Esophagus muscularis mucosa (tissue), 4 donors: ENCODE data around the gene MAP3K20. TPM values are rescaled to one million over a fixed set of nuclear protein-coding genes. Genes with fewer than 3 reads are reported as not detected.
A peak's percentile ranks its signal among the peaks of the same experiment; 100 is the strongest.
"Not testable (repeated sequence)": the region's sequence is repeated elsewhere in the genome, so short reads cannot be mapped to it uniquely, and the experiment has no call there.

Experiments used
- DNase-seq: peaks from one replicate; pipeline ENCODE4 v3.0.0-alpha.2; 2017; ENCODE audit errors: extremely low spot score
- H3K27ac ChIP-seq, 4 donors: fragments of 200-600 bp; sonication (generic); replicated peaks in 1 of 4; 1 replicate in 3 of 4; 2 replicates in 1 of 4; pipeline ENCODE4 v1.5.1; 2016 to 2019; ENCODE audit warnings: mild to moderate bottlenecking in 1 of 4
- H3K27me3 ChIP-seq, 4 donors: fragments of 200-600 bp; sonication (generic); one replicate each; pipeline versions ENCODE4 v1.5.1 to v1.6.0; 2016 to 2019
- H3K36me3 ChIP-seq, 4 donors: fragments of 200-600 bp; sonication (generic); one replicate each; pipeline ENCODE4 v1.5.1; 2016 to 2019
- H3K4me1 ChIP-seq, 4 donors: fragments of 200-600 bp; sonication (generic); one replicate each; pipeline ENCODE4 v1.5.1; 2016 to 2019
- H3K4me3 ChIP-seq, 4 donors: fragments of 200-600 bp; sonication (generic); 1 replicate in 2 of 4; 2 replicates in 2 of 4; pipeline ENCODE4 v1.5.1; 2016 to 2019; ENCODE audit warnings: mild to moderate bottlenecking in 4 of 4, moderate library complexity in 1 of 4
- H3K9me3 ChIP-seq, 4 donors: fragments of 200-600 bp; sonication (generic); 1 replicate in 3 of 4; 2 replicates in 1 of 4; pipeline ENCODE4 v1.5.1; 2016 to 2019
- CTCF ChIP-seq, 3 experiments: fragments of 200-600 bp in 2 of 3; fragments of 450-650 bp in 1 of 3; sonication (generic) in 2 of 3; IDR thresholded peaks; one replicate each; pipeline ENCODE4 v1.5.1; 2017 to 2019; ENCODE audit warnings: antibody characterized with exemption in 3 of 3, mild to moderate bottlenecking in 2 of 3, moderate library complexity in 1 of 3
- EP300 ChIP-seq: sonication (generic); formaldehyde crosslinking; IDR thresholded peaks from one replicate; pipeline ENCODE4 v1.6.1; 2017; ENCODE audit warnings: antibody characterized with exemption
- POLR2A ChIP-seq: fragments of 450-650 bp; IDR thresholded peaks from one replicate; pipeline ENCODE4 v1.6.1; 2017; ENCODE audit warnings: antibody characterized with exemption, moderate library complexity, mild to moderate bottlenecking, low read depth
- POLR2AphosphoS5 ChIP-seq, 2 donors: sonication (generic); formaldehyde crosslinking; IDR thresholded peaks; one replicate each; pipeline ENCODE4 v1.6.1; 2017; ENCODE audit warnings: antibody characterized with exemption in 2 of 2
- WGBS: methylation state at CpG from one replicate; pipeline ENCODE4 v1.1.5; 2018; 5-methylcytosine and 5-hydroxymethylcytosine counted together
- intact Hi-C: fragments of 100-400 bp; cut with DNase I; formaldehyde crosslinking; loops from one replicate; pipeline ENCODE4 v1.15.1; 2023
- total RNA-seq, 4 donors: library from RNA; depleted of rRNA; stranded (reverse); fragments of >200 nt; gene quantifications; one replicate each; pipeline versions ENCODE4 v1.1.0 to v1.2.1, GENCODE V29; 2016

The MAP3K20 gene
- total RNA-seq, 4 donors from 2014 or later = 238 to 335 (median 267) TPM

GRCh38 chr2:173164396-173164795 lies 88.8 kb downstream of the MAP3K20 start:
- H3K4me1 ChIP-seq = peaks cover 20 to 58% (median 54%) of the 10 kb centered on the region in 4 donors
- H3K27me3 ChIP-seq = no peaks in the 10 kb centered on the region
- DNase-seq = no peak
- no peaks in the 10 kb centered on the region for H3K36me3 ChIP-seq
- H3K27ac ChIP-seq = peak overlapping the region in 1 of 4 donors; percentile 11
- intact Hi-C loops = loop anchor here (2.0 kb wide), 1 partner anchor 14 kb away; no protein-coding TSS in a partner anchor
- no peak overlapping the region for H3K4me3 ChIP-seq
- 68% methylated on average over 1 of the region's 1 CpG for WGBS
- peaks cover 0 to 3% (median 0%) of the 10 kb centered on the region in 4 donors for H3K9me3 ChIP-seq
- TF ChIP-seq POLR2A = no peak
- TF ChIP-seq EP300 = no peak

GRCh38 chr2:173165443-173166238 lies 90.0 kb downstream of the MAP3K20 start:
- DNase-seq = no peak
- no peak for TF ChIP-seq CTCF (IDR thresholded peaks at IDR 0.05)
- no peak for TF ChIP-seq EP300
- TF ChIP-seq POLR2A = no peak
- TF ChIP-seq POLR2AphosphoS5 (IDR thresholded peaks at IDR 0.05) = no peak
- H3K27ac ChIP-seq = no peak overlapping the region
- H3K27me3 ChIP-seq = no peaks in the 10 kb centered on the region
- intact Hi-C loops = loop anchor here (2.0 kb wide), 1 partner anchor 13 kb away; no protein-coding TSS in a partner anchor
- WGBS = 73% methylated on average over 5 of the region's 5 CpGs
- peaks cover 10 to 48% (median 43%) of the 10 kb centered on the region in 4 donors for H3K4me1 ChIP-seq
- H3K4me3 ChIP-seq = no peak overlapping the region
- peaks cover 0 to 3% (median 0%) of the 10 kb centered on the region in 4 donors for H3K9me3 ChIP-seq
- H3K36me3 ChIP-seq = no peaks in the 10 kb centered on the region

GRCh38 chr2:173171321-173171720 lies 95.7 kb downstream of the MAP3K20 start:
- DNase-seq = no peak
- TF ChIP-seq CTCF (IDR thresholded peaks at IDR 0.05) (no peak), EP300 (no peak), POLR2A (no peak), POLR2AphosphoS5 (IDR thresholded peaks at IDR 0.05) (no peak)
- WGBS = 61% methylated on average over 1 of the region's 1 CpG
- intact Hi-C loops = no loop called here
- no peaks in the 10 kb centered on the region for H3K9me3 ChIP-seq
- H3K27ac ChIP-seq = peak overlapping the region; percentile 3 to 50 (median 26)
- peaks cover 4 to 46% (median 34%) of the 10 kb centered on the region in 4 donors for H3K4me1 ChIP-seq
- no peaks in the 10 kb centered on the region for H3K36me3 ChIP-seq
- no peak overlapping the region for H3K4me3 ChIP-seq
- no peaks in the 10 kb centered on the region for H3K27me3 ChIP-seq

GRCh38 chr2:173171924-173172643 lies 96.4 kb downstream of the MAP3K20 start:
- H3K9me3 ChIP-seq = no peaks in the 10 kb centered on the region
- intact Hi-C loops = no loop called here
- no peaks in the 10 kb centered on the region for H3K36me3 ChIP-seq
- DNase-seq = no peak
- no peak for TF ChIP-seq EP300
- TF ChIP-seq POLR2A = no peak
- peak in 1 of 2 donors; percentile 28 for TF ChIP-seq POLR2AphosphoS5 (IDR thresholded peaks at IDR 0.05)
- no peak for TF ChIP-seq CTCF (IDR thresholded peaks at IDR 0.05)
- peak overlapping the region; percentile 8 to 50 (median 23) for H3K27ac ChIP-seq
- no peak overlapping the region for H3K4me3 ChIP-seq
- H3K27me3 ChIP-seq = no peaks in the 10 kb centered on the region
- peaks cover 4 to 44% (median 31%) of the 10 kb centered on the region in 4 donors for H3K4me1 ChIP-seq
- WGBS = 67% methylated on average over 1 of the region's 1 CpG

- peaks cover 4 to 37% (median 24%) of the 10 kb centered on the region in 4 donors for H3K4me1 ChIP-seq
- intact Hi-C loops, H3K36me3 ChIP-seq, H3K4me3 ChIP-seq, H3K27me3 ChIP-seq, H3K27ac ChIP-seq, DNase-seq, H3K9me3 ChIP-seq: not testable (repeated sequence)
- 93% methylated on average over 3 of the region's 3 CpGs for WGBS
Observed at GRCh38 chr2:173174339-173174738, 98.7 kb downstream of the MAP3K20 start.
